ENCODE data around the gene COL4A5.

COL4A5 gene

DNA sequence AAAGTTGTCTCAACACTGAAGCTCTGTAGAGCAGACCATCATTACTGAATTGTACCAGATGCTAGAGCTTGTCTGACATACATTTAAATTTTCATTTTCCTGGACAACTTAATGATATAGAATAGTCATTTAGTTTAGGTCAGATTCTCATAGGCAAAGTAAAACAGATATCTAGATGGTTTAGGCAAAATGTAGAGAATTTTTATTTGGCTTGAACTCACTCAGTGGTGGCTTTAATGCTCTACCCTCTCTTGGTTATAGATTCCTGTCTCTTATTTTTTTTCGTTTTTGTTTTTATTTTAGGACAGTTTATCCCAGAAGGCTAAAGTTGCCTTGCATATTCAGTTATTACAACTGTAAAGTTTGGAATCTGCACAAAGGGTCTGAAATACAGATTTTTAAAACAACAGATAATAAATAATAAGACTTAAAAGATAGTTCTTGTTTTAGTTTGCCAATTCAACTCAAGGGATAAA, 300.7 kb downstream of the COL4A5 start:
- no peaks in the 10 kb centered on the region for H3K36me3 ChIP-seq (ENCODE audit: control insufficient read depth, insufficient read depth, low read length)
- no peaks in the 10 kb centered on the region for H3K79me2 ChIP-seq
- no peak overlapping the region for H3K4me2 ChIP-seq (ENCODE audit: low read length)
- H3K9me3 ChIP-seq (ENCODE audit: control insufficient read depth, low read length), result no peaks in the 10 kb centered on the region
- no peak overlapping the region for H3K27ac ChIP-seq
- TF ChIP-seq, protein P1, sequence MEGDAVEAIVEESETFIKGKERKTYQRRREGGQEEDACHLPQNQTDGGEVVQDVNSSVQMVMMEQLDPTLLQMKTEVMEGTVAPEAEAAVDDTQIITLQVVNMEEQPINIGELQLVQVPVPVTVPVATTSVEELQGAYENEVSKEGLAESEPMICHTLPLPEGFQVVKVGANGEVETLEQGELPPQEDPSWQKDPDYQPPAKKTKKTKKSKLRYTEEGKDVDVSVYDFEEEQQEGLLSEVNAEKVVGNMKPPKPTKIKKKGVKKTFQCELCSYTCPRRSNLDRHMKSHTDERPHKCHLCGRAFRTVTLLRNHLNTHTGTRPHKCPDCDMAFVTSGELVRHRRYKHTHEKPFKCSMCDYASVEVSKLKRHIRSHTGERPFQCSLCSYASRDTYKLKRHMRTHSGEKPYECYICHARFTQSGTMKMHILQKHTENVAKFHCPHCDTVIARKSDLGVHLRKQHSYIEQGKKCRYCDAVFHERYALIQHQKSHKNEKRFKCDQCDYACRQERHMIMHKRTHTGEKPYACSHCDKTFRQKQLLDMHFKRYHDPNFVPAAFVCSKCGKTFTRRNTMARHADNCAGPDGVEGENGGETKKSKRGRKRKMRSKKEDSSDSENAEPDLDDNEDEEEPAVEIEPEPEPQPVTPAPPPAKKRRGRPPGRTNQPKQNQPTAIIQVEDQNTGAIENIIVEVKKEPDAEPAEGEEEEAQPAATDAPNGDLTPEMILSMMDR (IDR thresholded peaks at IDR 0.05), result no peak
- no peaks in the 10 kb centered on the region for H3K4me1 ChIP-seq
- H3K9ac ChIP-seq, result no peak overlapping the region
- H3K27me3 ChIP-seq (ENCODE audit: control insufficient read depth, insufficient read depth, low read length), result no peaks in the 10 kb centered on the region
- no peak overlapping the region for H3K4me3 ChIP-seq (ENCODE audit: low read depth, low read length)
- no peak overlapping the region for H2AFZ ChIP-seq
